ENCODE measurements around the gene TICAM2.

- no peak for TF ChIP-seq CTCF (IDR thresholded peaks at IDR 0.05; ENCODE audit: low read depth, low read length)
- no peak for TF ChIP-seq POLR2A (IDR thresholded peaks at IDR 0.05; ENCODE audit: extremely low read depth, insufficient read length)
Measured at GRCh38 chr5:115584501-115584900, 17.8 kb downstream of the TICAM2 start.
